IPS DF 4.7 (cell line): Measurements from ENCODE around the gene PFDN1.

ENCODE experiments used
- DNase-seq: peaks from one replicate; pipeline ENCODE4 v3.0.0-alpha.2; 2013; ENCODE audit warnings: low spot score; ENCODE audit errors: extremely low read depth

PFDN1 gene

GRCh38 chr5:140239461-140239860 lies 63.4 kb downstream of the PFDN1 start:
- no peak for DNase-seq

- no peak for DNase-seq
Observed at GRCh38 chr5:140238756-140239155, 64.1 kb downstream of the PFDN1 start.

DNA sequence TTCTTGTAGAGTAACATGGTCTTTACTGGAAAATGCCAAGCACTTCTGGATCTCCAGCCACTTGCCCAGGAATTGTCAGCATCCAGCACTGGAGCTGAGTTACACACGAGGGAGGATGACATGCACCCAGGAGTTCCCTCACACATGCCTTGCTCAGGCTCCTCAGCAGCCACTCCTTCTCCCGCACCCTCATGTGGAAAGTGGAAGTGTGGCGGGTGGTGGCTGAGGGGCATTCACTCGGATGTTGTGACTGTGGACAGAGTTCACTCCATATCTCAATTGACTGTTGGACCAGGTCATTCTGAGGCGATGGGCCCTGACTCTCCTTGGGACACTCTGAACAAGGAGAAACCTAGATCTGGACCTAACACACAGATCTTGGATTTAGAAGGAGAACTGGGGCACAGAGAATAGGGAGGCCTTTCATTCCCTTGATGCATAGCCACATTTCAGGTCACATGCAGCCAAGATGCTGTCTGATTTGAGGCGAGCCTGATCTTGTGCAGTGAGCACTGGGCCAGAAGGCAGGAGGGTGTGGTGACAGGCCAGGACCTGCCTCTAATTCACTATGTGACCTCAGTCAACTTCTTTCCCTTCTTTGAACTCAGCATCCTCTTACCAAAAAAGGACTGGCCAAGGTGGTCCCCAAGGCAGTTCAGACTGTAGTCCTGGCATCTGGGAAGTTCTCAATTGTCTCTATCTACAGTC lies 65.9 kb downstream of the PFDN1 start:
- no peak for DNase-seq

- DNase-seq: no peak
Observed at GRCh38 chr5:140235791-140236551, 66.9 kb downstream of the PFDN1 start.

GRCh38 chr5:140234377-140234989 lies 68.4 kb downstream of the PFDN1 start:
- DNase-seq: no peak

DNA sequence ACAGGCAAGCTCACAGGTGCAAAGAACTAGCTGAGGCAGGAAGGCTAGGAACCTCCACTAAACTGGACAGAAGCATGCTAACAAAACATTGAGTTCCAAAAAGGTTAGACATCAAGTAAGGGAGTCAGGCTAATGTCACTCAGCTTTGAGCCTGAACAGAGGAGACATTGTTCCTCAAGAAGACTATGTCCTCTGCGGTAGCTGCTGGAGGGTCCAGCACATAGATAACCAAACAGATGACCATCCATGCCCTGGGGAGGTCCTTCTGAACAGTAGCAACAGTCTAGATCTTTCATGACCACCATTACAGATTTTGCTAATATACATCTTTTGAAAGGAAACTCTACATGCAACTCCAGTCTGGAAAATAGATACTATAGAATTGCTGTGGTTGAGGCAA lies 70.2 kb downstream of the PFDN1 start:
- DNase-seq: no peak

- DNase-seq: no peak
Observed at GRCh38 chr5:140230373-140230772, 72.5 kb downstream of the PFDN1 start.

GRCh38 chr5:140228364-140228837 lies 74.5 kb downstream of the PFDN1 start:
- DNase-seq: no peak

GRCh38 chr5:140227046-140227445 lies 75.9 kb downstream of the PFDN1 start:
- no peak for DNase-seq

GRCh38 chr5:140225396-140225795 lies 77.5 kb downstream of the PFDN1 start:
- no peak for DNase-seq

DNA sequence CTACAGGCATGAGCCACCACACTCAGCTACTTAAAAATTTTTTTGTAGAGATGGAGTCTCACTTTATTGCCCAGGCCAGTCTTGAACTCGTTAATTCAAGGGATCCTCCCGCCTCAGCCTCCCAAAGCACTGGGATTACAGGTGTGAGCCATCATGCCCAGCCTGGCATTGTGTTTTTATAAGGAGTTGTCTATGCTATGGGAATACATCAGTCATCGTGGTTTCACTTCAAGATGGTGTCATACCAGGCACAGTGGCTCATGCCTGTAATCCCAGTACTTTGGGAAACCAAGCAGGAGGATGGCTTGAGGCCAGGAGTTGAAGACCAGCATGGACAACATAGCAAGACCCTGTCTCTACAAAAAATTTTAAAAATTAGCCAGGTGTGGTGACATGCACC lies 78.2 kb downstream of the PFDN1 start:
- DNase-seq: no peak

- no peak for DNase-seq
Observed at GRCh38 chr5:140223567-140223966, 79.3 kb downstream of the PFDN1 start.

DNA sequence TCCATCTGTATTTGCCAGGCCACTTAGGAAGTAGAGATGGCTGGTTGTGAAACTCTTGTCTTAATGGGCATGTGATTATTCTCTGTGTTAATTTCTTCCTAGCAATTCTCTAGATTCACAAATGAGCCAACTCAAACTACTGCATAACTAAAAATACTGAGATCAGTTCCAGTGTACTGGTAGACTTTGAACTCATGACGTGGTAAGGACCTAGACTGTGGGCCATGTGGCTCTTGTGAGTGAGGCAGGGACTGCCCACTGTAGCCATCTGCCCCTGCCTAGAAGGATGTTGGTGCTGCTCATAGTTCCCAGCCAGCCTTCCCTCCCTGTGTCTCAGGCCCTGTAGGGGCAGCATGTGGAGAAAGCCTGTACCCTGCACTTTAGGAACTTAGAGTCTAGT lies 80.5 kb downstream of the PFDN1 start:
- no peak for DNase-seq

DNA sequence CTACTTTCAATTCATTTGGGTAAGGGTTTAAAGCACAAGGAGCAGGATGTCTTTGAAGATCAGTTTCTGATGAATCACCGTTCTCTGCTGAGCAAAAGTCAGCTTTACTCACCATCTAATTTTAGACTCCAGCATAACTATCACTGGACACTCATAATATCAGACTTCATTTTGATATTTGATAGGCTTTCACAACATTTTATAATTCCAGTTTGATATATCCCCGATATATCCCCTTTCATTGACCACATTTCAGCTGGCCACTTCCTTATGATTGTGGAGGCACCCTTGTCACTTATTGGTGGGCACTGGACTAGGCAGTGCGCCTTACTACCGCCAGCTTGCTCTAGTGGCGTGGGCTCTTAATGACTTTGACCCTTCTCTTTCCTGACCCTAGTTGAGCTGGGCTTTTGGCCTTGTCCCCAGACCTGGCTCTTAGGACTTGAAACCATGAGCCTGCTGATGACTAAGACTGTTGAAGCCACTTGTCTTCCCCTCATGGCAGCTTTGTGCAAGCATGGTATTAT lies 81.1 kb downstream of the PFDN1 start:
- DNase-seq: no peak

DNA sequence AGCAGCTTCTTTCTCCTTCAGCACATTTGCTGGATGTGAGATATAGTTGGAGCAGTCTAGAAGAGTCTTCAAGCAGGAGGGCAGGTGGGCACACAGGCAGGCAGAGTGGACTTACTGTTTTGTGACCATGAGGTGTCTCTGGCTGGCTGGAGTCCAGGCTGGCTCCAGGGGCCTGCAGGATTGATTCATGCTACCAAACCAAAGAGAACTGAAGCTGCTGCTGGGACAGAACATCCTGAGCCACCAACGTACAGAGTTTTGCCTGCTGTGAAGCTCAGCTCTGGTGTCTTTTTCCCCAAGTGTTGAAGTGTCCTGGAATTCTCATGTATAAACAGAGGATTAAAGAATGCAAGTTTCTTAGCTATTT lies 82.2 kb downstream of the PFDN1 start:
- no peak for DNase-seq

- no peak for DNase-seq
Observed at GRCh38 chr5:140220032-140220697, 82.7 kb downstream of the PFDN1 start.

- DNase-seq: no peak
Observed at GRCh38 chr5:140219068-140219991, 83.6 kb downstream of the PFDN1 start.

DNA sequence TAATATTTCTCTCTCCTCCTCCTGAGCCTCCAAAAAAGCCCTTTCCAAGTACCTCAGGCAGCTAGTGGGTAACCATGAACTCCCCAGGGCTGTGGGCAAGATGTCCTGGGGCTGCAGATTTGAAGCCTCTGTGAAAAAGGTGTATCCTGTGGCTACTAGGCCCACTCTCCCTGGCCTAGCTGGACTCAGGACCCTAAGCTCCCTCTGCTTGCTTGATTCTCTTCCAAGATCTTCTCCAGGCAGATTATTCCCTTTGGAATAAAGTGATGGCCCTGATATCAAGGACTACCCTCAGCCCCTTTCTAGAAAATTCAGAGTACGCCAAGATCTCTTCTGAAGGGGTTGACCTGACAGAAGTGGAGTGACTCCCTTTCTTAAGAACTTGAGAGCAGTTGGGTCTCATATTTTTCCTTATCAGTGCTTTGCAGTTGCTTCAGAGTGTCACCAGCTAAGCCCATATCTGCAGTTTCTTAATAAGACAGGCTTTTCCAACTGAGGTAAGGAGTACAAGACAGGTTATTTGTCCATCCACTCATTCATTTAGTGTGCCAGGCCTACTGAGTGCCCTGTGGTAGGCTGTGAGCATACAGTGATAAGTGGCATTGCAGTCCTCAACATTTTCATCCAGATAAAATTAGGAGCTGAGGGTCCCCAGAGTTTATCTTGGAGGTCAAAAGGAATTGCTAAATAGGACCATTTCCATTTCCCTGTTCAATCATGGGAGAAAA lies 85.4 kb downstream of the PFDN1 start:
- DNase-seq: no peak

- DNase-seq: no peak
Observed at GRCh38 chr5:140216478-140217074, 86.3 kb downstream of the PFDN1 start.

- DNase-seq: no peak
Observed at GRCh38 chr5:140215276-140215675, 87.6 kb downstream of the PFDN1 start.
